Stimulated activated CD8-positive, alpha-beta memory T cell treated with anti-CD3 and anti-CD28 coated beads, Interleukin-15, amount 100 ng/mL, for 1 hour (primary cell): ENCODE data around the gene TUFT1.
"Not testable (repeated sequence)": the region's sequence is repeated elsewhere in the genome, so short reads cannot be mapped to it uniquely, and the experiment has no call there.

Source experiments
- DNase-seq: peaks from one replicate; pipeline ENCODE4 v3.0.0-alpha.2; 2020; ENCODE audit warnings: low read depth

The TUFT1 gene

DNA sequence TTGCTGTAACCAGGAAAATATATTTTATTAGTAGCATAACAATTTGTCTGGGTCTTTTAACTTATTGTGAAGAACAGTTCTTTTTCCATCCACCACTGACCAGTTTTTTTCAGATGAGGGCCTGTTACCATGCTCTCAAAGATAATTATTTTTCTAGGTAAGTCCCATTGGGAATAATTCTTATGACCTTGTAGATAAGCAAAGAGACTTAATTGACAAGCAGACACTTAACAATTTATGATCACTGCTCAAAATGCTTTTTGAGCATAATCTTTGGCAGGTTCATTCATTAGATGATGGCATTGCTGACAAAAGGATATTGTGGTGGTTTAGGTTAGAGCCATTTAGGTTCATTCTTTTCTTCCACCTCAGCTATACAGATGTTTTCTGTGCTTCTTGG, 78.4 kb downstream of the TUFT1 start:
- no peak for DNase-seq

DNA sequence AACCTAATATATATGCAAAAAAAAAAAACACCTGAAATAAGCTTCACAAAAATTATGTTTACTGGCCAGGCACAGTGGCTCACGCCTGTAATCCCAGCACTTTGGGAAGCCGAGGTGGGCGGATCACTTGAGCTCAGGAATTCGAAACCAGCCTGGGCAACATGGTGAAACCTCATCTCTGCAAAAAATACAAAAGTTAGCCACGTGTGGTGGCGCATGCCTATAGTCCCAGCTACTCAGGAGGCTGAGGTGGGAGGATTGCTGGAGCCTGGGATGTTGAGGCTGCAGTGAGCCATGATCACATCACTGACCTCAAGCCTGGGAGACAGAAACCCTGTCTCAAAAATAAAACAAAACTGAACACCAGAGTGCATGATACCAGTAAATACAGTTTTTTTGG, 78.9 kb downstream of the TUFT1 start:
- DNase-seq = not testable (repeated sequence)

DNA sequence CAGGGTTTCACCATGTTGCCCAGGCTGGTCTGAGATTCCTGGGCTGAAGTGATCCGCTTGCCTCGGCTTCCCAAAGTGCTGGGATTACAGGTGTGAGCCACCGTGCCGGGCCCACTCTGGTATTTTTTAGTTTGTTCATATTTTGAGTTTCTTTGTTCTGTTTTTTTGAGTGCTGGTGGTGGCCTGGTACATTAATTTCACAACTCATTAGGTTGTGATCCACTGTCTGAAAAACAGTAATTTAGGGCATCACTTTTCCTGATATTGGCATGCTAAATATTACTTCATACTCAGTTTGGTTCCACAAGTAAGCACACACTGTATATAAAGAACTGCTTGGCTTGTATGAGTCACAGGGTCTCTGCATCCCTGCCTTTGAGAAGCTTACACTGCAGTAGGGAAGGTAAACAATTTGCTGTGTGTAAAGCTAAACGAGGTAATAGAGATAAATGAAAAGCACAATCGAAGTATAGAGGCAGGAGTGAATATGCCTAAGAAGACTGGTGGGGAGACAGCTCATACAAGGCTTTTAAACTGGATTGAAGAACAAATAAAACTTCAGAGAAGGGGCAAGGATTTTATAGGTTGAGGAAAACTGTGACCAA, 79.5 kb downstream of the TUFT1 start:
- DNase-seq = no peak

DNA sequence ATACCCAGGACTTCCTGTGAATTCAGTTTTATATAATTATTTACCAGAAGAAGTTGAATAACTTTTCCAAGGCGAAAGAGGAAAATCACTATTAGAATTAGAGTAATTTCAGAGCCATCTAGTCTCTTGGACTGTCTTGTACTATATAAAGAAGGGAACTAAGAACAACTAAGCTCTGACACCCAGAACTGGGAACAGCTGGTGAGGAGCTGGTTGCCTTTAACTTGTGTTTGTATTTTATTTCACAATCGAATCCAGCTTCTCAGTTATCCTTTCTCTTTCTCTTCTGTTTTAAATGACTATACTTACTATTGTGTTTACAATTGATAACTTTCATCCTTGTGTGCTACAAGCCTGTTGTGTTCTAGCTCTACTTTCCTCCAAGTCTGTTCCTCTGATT, 80.2 kb downstream of the TUFT1 start:
- no peak for DNase-seq

DNA sequence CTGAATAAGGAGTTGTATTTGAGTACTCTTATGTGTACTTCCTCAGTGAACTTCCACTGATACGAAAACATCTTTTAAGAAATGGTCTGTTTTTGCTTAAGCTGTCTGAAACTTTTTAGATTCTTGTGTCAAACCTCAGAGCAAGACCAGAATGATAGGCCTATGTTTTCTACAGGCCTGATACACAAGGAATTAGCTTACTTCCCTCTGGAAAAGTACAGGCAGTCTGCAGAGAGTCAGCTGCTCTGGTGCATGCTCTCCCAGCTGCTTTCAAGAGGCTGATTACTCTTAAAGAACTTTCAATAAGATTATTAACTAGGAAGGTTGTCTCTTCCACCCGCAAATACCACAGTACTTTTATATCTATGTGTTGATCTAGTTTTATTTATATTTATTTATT, 81.2 kb downstream of the TUFT1 start:
- DNase-seq = no peak

DNA sequence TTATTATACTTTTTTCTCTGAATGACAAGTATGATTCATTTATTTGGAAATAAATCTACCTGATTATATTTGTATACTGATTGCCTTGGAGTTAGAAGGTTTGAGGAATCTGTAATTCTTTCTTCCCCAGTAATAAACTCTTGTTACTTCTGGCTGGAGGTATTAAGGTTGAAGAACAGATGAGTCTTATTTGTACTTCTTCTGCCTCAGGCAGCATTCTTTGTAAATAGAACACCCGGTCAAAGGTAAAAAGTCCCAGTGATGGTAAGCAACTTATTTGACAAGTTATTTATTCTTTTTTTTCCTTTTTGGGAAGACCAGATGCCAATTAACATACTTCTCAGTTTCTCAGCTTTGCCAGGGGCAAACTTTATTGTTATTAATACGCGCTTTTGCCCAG, 84.7 kb downstream of the TUFT1 start:
- DNase-seq = no peak

DNA sequence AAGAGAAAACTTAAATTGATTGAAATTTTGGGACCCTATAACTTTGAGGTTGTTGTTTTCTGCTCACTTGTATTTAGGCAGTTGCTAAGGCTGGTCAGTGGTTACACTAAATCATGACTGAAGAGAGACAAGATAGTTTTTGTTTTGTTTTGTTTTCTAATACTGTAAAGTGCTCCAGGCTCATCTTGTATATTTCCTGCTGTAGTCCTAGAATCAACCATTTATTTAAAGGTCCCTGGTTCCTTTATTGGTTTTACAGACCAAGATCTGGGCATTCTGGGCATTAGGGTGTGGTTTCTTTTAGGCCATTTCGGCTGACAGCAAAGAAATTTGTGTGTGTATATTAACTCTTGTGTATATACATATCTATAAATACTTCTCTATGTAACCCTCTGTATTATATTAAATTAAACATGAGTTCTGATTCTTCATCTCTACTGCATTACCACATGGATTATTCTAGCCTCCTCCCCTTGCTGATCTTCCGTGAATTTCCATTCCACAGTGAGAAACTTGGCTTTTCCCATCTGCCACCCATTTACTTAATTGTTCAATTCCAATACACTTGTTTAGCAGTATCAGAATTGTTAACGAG, 86.7 kb downstream of the TUFT1 start:
- DNase-seq = no peak

DNA sequence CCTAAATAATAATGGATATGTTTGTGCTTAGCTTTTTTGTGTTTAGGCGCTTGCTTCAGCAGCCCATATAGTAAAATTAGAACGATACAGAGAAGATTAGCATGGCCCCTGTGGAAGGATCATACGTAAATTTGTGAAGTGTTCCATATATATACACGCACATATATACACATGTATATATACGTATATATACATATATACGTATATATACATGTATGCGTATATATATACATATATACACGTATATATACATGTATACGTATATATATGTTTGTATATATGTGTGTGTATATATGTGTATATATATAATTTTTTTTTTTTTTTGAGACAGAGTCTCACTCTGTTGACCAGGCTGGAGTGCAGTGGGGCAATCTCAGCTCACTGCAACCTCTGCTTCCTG, 89.2 kb downstream of the TUFT1 start:
- no peak for DNase-seq
